OCI-LY7 (cell line): ENCODE measurements around the gene GRID2.

Experiments used
- EZH2phosphoT487 ChIP-seq: fragments of 200-600 bp; sonication (generic); IDR thresholded peaks from 2 replicates; pipeline ENCODE4 v1.6.1; 2018; ENCODE audit warnings: low read depth, borderline replicate concordance, mild to moderate bottlenecking, mixed run types, antibody characterized with exemption, low read length, moderate library complexity, mixed read lengths
- TF ChIP-seq, protein P1 (sequence below): fragments of 200-600 bp; sonication (generic); conservative IDR thresholded peaks from 2 replicates; pipeline ENCODE4 v1.5.1; 2014; ENCODE audit warnings: mild to moderate bottlenecking, antibody characterized with exemption, low read length, moderate library complexity, mixed read lengths

DNA sequence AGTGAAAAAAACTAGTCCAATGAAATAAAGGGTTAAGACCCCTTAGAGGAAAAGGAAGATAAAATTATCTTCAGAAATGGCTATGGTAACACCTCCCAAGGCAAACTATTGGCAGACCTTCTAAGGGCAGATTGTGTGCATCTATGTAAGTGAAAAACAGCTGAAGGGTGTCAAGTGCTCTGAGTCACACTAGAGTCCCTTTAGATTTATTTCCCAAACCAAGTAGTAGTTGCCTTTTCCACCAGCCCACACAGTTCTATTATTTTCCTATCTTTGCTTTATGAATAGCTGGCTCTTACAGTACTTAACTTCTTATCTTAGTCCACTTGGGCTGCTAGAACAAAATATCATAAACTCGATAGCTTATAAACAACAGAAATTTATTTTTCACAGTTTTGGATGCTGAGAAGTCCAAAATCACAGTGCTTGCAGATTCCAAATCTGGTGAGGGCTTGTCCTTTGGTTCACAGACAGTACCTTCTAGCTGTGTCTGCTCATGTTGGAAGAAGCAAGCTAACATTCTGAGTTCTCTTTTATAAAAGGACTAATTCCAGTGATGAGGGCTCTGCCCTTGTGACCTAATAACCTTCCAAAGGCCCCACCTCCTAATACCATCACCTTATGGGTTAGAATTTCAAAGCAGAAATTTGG lies 143.6 kb downstream of the GRID2 start:
- TF ChIP-seq, protein P1, sequence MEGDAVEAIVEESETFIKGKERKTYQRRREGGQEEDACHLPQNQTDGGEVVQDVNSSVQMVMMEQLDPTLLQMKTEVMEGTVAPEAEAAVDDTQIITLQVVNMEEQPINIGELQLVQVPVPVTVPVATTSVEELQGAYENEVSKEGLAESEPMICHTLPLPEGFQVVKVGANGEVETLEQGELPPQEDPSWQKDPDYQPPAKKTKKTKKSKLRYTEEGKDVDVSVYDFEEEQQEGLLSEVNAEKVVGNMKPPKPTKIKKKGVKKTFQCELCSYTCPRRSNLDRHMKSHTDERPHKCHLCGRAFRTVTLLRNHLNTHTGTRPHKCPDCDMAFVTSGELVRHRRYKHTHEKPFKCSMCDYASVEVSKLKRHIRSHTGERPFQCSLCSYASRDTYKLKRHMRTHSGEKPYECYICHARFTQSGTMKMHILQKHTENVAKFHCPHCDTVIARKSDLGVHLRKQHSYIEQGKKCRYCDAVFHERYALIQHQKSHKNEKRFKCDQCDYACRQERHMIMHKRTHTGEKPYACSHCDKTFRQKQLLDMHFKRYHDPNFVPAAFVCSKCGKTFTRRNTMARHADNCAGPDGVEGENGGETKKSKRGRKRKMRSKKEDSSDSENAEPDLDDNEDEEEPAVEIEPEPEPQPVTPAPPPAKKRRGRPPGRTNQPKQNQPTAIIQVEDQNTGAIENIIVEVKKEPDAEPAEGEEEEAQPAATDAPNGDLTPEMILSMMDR: no peak
- TF ChIP-seq EZH2phosphoT487: no peak
